SK-N-SH treated with all-trans-retinoic acid at 6 μM for 48 hours (cell line): Measurements from ENCODE around the gene ZNF350.

Source experiments
- ATAC-seq: fragments of 200-7000 bp; cut with Tn5 transposase; 3 replicates; pipeline ENCODE4 v1.9.1; 2020; ENCODE audit warnings: mild to moderate bottlenecking, moderate library complexity
- ARNTL ChIP-seq: fragments of 450-650 bp; formaldehyde crosslinking; IDR thresholded peaks from 2 replicates; pipeline ENCODE4 v1.5.0; 2020; ENCODE audit warnings: low read depth, mild to moderate bottlenecking, moderate library complexity, borderline replicate concordance
- BACH2 ChIP-seq: fragments of 250-450 bp; sonication (Bioruptor Pico); IDR thresholded peaks from 2 replicates; pipeline ENCODE4 v1.9.0; 2021; ENCODE audit warnings: mild to moderate bottlenecking, borderline replicate concordance
- CSDC2 ChIP-seq: fragments of 250-450 bp; sonication (Bioruptor Pico); IDR thresholded peaks from 2 replicates; pipeline ENCODE4 v1.5.0; 2020; ENCODE audit warnings: mild to moderate bottlenecking, moderate library complexity
- ESRRG ChIP-seq: fragments of 250-450 bp; sonication (Bioruptor Pico); IDR thresholded peaks from 2 replicates; pipeline ENCODE4 v1.6.1; 2021; ENCODE audit warnings: mild to moderate bottlenecking
- GLIS3 ChIP-seq: fragments of 250-450 bp; sonication (Bioruptor Pico); IDR thresholded peaks from 2 replicates; pipeline ENCODE4 v1.5.0; 2020; ENCODE audit warnings: mild to moderate bottlenecking, moderate library complexity
- ISL1 ChIP-seq: fragments of 250-450 bp; sonication (Bioruptor Pico); IDR thresholded peaks from 2 replicates; pipeline ENCODE4 v2.1.2; 2022; ENCODE audit warnings: mild to moderate bottlenecking, moderate library complexity
- PPARA ChIP-seq: fragments of 250-450 bp; sonication (Bioruptor Pico); IDR thresholded peaks from 2 replicates; pipeline ENCODE4 v1.5.0; 2020; ENCODE audit warnings: mild to moderate bottlenecking, borderline replicate concordance
- RARB ChIP-seq: fragments of 250-450 bp; sonication (Bioruptor Pico); IDR thresholded peaks from 2 replicates; pipeline ENCODE4 v1.8.0; 2021; ENCODE audit warnings: mild to moderate bottlenecking, moderate library complexity
- SNAI2 ChIP-seq: fragments of 250-450 bp; sonication (Bioruptor Pico); IDR thresholded peaks from 2 replicates; pipeline ENCODE4 v1.5.0; 2020; ENCODE audit warnings: mild to moderate bottlenecking, moderate library complexity
- TCF4 ChIP-seq: fragments of 250-450 bp; sonication (Bioruptor Pico); IDR thresholded peaks from 2 replicates; pipeline ENCODE4 v1.8.0; 2021; ENCODE audit warnings: mild to moderate bottlenecking, moderate library complexity, borderline replicate concordance
- TOX ChIP-seq: fragments of 250-450 bp; sonication (Bioruptor Pico); IDR thresholded peaks from 2 replicates; pipeline ENCODE4 v1.8.0; 2021; ENCODE audit warnings: mild to moderate bottlenecking, moderate library complexity, borderline replicate concordance
- ZC3H10 ChIP-seq: fragments of 250-450 bp; sonication (Bioruptor Pico); IDR thresholded peaks from 2 replicates; pipeline ENCODE4 v1.5.1; 2021; ENCODE audit warnings: mild to moderate bottlenecking, moderate library complexity
- ZFP3 ChIP-seq: fragments of 250-450 bp; sonication (Bioruptor Pico); IDR thresholded peaks from 2 replicates; pipeline ENCODE4 v1.5.0; 2020; ENCODE audit warnings: mild to moderate bottlenecking, moderate library complexity
- ZFP30 ChIP-seq: fragments of 450-650 bp; formaldehyde crosslinking; IDR thresholded peaks from 2 replicates; pipeline ENCODE4 v1.5.0; 2022; ENCODE audit warnings: mild to moderate bottlenecking, moderate library complexity
- ZNF565 ChIP-seq: fragments of 450-650 bp; formaldehyde crosslinking; conservative IDR thresholded peaks from 2 replicates; pipeline ENCODE4 v1.5.0; 2020; ENCODE audit warnings: low read depth, mild to moderate bottlenecking, moderate library complexity
- ZNF70 ChIP-seq: fragments of 450-650 bp; formaldehyde crosslinking; IDR thresholded peaks from 2 replicates; pipeline ENCODE4 v1.5.0; 2020; ENCODE audit warnings: mild to moderate bottlenecking, moderate library complexity
- TF ChIP-seq, protein P1 (sequence below): fragments of 250-450 bp; sonication (Bioruptor Pico); IDR thresholded peaks from 2 replicates; pipeline ENCODE4 v1.5.0; 2020; ENCODE audit warnings: mild to moderate bottlenecking, moderate library complexity
- TF ChIP-seq, protein P2 (sequence below): fragments of 250-450 bp; sonication (Bioruptor Pico); IDR thresholded peaks from 2 replicates; pipeline ENCODE4 v1.5.1; 2021; ENCODE audit warnings: mild to moderate bottlenecking, moderate library complexity
- TF ChIP-seq, protein P3 (sequence below): fragments of 250-450 bp; sonication (Bioruptor Pico); IDR thresholded peaks from 2 replicates; pipeline ENCODE4 v1.5.1; 2020; ENCODE audit warnings: low read depth, mild to moderate bottlenecking, moderate library complexity

Gene ZNF350

DNA sequence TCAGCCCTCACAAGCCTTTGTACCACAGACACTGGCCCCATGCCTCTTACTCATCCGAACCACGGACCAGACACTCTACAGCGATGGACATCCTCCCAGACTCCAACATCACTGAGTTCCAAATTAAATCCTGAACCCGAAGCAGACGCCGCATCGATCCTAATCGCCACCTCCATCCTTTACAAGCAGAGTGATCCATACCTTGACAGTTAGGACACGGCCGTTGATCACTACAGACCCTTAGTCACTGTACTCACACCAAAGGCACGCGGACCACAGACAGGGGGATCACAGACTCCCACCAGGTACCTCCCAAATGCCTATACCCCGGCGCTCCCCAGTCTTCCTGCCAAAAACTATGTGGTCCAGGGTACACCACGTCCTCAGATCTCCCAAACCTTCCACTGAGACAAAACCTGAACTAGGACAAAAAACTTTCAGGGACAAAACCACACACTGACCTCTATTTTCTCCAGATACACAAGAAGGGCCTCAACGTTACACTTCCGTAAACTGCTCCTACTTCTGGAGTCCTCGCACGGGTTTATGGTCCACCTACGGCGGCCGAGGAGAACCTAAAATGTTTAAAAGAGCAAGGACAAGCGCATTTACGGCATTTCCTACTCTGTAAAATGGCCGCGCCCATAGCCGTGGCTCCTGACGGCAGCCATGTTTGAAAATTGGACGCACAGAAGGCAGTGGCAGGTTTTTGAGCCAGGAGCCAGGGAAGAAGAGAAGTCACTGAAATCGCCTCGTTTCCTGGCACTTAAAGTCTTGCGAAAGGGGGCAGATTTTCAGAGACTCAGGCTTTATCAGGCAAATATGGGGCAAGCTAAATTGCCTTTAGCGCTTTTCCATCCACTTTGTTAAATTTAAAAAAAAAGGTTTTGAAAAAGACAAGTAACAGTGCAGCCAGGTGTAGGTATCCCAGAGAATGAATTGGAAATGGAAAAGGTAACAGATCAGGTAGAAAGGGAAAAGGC lies at the start of gene ZNF350:
Gene ZNF350 (minus strand): TSS at position 532 of the 983 bp plus-strand sequence. CDS start 12,480 bp downstream, outside the sequence.
- ATAC-seq = peak; percentile 100
- TF ChIP-seq, protein P1, sequence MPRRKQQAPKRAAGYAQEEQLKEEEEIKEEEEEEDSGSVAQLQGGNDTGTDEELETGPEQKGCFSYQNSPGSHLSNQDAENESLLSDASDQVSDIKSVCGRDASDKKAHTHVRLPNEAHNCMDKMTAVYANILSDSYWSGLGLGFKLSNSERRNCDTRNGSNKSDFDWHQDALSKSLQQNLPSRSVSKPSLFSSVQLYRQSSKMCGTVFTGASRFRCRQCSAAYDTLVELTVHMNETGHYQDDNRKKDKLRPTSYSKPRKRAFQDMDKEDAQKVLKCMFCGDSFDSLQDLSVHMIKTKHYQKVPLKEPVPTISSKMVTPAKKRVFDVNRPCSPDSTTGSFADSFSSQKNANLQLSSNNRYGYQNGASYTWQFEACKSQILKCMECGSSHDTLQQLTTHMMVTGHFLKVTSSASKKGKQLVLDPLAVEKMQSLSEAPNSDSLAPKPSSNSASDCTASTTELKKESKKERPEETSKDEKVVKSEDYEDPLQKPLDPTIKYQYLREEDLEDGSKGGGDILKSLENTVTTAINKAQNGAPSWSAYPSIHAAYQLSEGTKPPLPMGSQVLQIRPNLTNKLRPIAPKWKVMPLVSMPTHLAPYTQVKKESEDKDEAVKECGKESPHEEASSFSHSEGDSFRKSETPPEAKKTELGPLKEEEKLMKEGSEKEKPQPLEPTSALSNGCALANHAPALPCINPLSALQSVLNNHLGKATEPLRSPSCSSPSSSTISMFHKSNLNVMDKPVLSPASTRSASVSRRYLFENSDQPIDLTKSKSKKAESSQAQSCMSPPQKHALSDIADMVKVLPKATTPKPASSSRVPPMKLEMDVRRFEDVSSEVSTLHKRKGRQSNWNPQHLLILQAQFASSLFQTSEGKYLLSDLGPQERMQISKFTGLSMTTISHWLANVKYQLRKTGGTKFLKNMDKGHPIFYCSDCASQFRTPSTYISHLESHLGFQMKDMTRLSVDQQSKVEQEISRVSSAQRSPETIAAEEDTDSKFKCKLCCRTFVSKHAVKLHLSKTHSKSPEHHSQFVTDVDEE (CRISPR knock-in tag) = 0 out of 2 replicates have a peak, but pooled peaks have one; percentile 40
- TF ChIP-seq ESRRG (CRISPR knock-in tag) = no peak
- no peak for TF ChIP-seq TOX (CRISPR knock-in tag)
- no peak for TF ChIP-seq GLIS3 (CRISPR knock-in tag)
- TF ChIP-seq ZNF565 = no peak
- TF ChIP-seq PPARA (CRISPR knock-in tag) = no peak
- TF ChIP-seq, protein P2, sequence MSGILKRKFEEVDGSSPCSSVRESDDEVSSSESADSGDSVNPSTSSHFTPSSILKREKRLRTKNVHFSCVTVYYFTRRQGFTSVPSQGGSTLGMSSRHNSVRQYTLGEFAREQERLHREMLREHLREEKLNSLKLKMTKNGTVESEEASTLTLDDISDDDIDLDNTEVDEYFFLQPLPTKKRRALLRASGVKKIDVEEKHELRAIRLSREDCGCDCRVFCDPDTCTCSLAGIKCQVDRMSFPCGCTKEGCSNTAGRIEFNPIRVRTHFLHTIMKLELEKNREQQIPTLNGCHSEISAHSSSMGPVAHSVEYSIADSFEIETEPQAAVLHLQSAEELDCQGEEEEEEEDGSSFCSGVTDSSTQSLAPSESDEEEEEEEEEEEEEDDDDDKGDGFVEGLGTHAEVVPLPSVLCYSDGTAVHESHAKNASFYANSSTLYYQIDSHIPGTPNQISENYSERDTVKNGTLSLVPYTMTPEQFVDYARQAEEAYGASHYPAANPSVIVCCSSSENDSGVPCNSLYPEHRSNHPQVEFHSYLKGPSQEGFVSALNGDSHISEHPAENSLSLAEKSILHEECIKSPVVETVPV (CRISPR knock-in tag) = no peak
- TF ChIP-seq ISL1 = no peak
- no peak; the same call in 1 of the 2 replicates for TF ChIP-seq ZFP3 (CRISPR knock-in tag)
- no peak for TF ChIP-seq ZNF70
- TF ChIP-seq RARB (CRISPR knock-in tag) = no peak
- TF ChIP-seq CSDC2 (CRISPR knock-in tag) = peak; percentile 73; the same call in 1 of the 2 replicates
- TF ChIP-seq ZC3H10 = no peak
- 0 out of 2 replicates have a peak, but pooled peaks have one; percentile 59 for TF ChIP-seq BACH2 (CRISPR knock-in tag)
- TF ChIP-seq ARNTL = no peak
- no peak for TF ChIP-seq TCF4 (CRISPR knock-in tag)
- TF ChIP-seq SNAI2 = no peak
- TF ChIP-seq, protein P3, sequence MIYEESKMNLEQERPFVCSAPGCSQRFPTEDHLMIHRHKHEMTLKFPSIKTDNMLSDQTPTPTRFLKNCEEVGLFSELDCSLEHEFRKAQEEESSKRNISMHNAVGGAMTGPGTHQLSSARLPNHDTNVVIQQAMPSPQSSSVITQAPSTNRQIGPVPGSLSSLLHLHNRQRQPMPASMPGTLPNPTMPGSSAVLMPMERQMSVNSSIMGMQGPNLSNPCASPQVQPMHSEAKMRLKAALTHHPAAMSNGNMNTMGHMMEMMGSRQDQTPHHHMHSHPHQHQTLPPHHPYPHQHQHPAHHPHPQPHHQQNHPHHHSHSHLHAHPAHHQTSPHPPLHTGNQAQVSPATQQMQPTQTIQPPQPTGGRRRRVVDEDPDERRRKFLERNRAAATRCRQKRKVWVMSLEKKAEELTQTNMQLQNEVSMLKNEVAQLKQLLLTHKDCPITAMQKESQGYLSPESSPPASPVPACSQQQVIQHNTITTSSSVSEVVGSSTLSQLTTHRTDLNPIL (CRISPR knock-in tag) = no peak
- TF ChIP-seq, all 23 proteins: peak for 3

DNA sequence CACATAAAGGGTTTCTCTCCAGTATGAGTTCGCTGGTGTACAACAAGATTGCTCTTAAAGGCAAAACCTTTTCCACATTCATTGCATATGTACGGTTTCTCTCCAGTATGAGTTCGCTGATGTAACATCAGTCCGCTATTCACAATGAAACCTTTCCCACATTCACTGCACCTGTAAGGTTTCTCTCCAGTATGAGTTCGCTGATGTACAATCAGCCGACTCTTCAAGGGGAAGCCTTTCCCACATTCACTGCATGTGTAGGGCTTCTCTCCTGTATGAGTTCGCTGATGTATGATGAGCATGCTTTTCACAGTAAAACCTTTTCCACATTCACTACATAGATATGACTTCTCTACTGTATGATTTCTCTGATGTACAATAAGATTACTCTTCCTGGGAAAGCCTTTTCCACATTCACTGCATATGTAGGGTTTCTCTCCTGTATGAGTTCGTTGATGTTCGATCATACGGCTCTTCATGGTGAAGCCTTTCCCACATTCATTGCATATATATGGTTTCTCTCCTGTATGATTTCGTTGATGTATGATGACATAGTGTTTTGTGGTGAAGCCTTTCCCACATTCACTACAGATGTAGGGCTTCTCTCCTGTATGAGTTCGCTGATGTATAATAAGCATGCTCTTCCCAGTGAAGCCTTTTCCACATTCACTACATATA lies 47.5 kb upstream of the ZNF350 start:
- ATAC-seq = no peak
- TF ChIP-seq RARB (CRISPR knock-in tag) (no peak), ZFP30 (CRISPR knock-in tag) (no peak), SNAI2 (no peak)

DNA sequence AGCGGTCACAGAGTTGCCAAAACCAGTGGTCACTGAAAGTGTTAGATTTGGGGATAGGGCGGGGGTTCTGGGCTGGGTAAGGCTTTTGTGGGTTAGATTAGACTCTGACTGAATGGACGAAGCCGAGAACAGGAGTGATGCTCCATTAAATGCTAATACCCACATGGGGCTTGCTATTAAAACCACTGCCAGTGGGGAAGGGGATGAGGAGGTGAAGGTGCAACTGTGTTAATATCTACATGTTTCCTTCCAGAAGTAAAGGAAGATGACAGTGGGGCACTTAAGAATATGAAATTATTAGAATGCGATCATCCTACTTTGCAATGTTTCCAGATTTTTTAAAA lies 42.1 kb upstream of the ZNF350 start:
- ATAC-seq = peak; percentile 62
- TF ChIP-seq, protein P2 (CRISPR knock-in tag) = no peak
- TF ChIP-seq ZNF70 = peak; percentile 87
- TF ChIP-seq, all 23 proteins: peak for 1

DNA sequence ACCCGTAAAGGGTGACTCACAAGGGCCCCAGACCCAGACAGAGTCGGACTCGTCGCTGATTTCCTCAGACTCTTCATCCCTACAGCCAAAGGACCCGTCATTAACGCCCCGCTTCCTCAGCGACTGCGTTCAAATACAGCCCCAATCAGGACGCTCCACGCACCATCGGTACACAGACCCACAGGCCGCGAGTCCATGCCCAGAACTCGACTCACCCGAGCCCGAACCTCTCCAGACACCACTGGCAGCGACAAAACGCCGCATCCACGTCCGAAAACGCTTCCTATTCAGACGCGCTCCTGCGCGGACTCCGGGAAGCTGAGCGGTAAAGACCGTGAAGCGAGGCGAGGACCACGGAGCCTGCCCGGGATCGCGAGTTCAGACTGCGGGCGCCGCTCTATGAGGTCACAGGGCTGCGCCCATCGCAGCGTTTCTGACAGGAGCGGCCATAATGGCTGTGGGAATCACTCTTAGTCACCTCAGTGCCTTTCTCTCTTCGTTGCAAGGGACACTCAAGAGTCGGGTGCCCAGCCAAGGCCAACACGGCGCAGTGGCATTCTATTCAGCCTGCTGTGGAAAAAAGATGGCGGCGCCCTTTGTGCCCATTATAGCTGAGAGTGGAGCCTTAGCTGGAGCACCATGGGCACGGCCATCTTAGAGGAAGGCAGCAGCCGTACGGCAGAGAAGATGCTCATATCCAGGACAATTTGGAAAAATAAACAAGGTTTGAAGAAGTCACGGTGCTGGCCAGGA lies 41.6 kb upstream of the ZNF350 start, which contains the start of gene ZNF614:
Gene ZNF614 (minus strand): TSS at position 353 of the 753 bp plus-strand sequence. CDS start 2,634 bp downstream, outside the sequence.
- peak; percentile 96 for ATAC-seq
- TF ChIP-seq ZNF565 (no peak), CSDC2 (CRISPR knock-in tag) (0 out of 2 replicates have a peak, but pooled peaks have one; percentile 70), TOX (CRISPR knock-in tag) (no peak), TCF4 (CRISPR knock-in tag) (no peak), ZFP3 (CRISPR knock-in tag) (peak; percentile 60), GLIS3 (CRISPR knock-in tag) (peak; percentile 63; the same call in 1 of the 2 replicates), ZNF70 (no peak)
- TF ChIP-seq, protein P1 (CRISPR knock-in tag) = peak; percentile 73
- TF ChIP-seq, protein P3 (CRISPR knock-in tag) = no peak
